ENCODE data around the gene SSB.
"Not testable (repeated sequence)": the region's sequence is repeated elsewhere in the genome, so short reads cannot be mapped to it uniquely, and the experiment has no call there.

Gene SSB

GRCh38 chr2:169845016-169845415 lies 46.3 kb downstream of the SSB start:
- H3K4me3 ChIP-seq (ENCODE audit: low read depth, low read length): no peak overlapping the region
- in situ Hi-C loops (cut with HindIII; ENCODE audit: low sequenced_read_pairs): no loop called here
- no peak for TF ChIP-seq CTCF (IDR thresholded peaks at IDR 0.05; ENCODE audit: low read depth, low read length)
- DNase-seq (ENCODE audit: low read depth, low spot score): no peak

- in situ Hi-C loops (cut with HindIII; ENCODE audit: low sequenced_read_pairs); DNase-seq (ENCODE audit: low read depth, low spot score); H3K4me3 ChIP-seq (ENCODE audit: low read depth, low read length): not testable (repeated sequence)
Measured at GRCh38 chr2:169848959-169849693, 50.5 kb downstream of the SSB start.

GRCh38 chr2:169849710-169850109 lies 51.0 kb downstream of the SSB start:
- in situ Hi-C loops (cut with HindIII; ENCODE audit: low sequenced_read_pairs): no loop called here
- DNase-seq (ENCODE audit: low read depth, low spot score): no peak
- TF ChIP-seq CTCF (IDR thresholded peaks at IDR 0.05; ENCODE audit: low read depth, low read length): no peak
- H3K4me3 ChIP-seq (ENCODE audit: low read depth, low read length): no peak overlapping the region

GRCh38 chr2:169853041-169853668 lies 54.5 kb downstream of the SSB start:
- no peak for TF ChIP-seq CTCF (IDR thresholded peaks at IDR 0.05; ENCODE audit: low read depth, low read length)
- in situ Hi-C loops (cut with HindIII; ENCODE audit: low sequenced_read_pairs): no loop called here
- no peak for DNase-seq (ENCODE audit: low read depth, low spot score)
- no peak overlapping the region for H3K4me3 ChIP-seq (ENCODE audit: low read depth, low read length)

- H3K4me3 ChIP-seq (ENCODE audit: low read depth, low read length); DNase-seq (ENCODE audit: low read depth, low spot score); in situ Hi-C loops (cut with HindIII; ENCODE audit: low sequenced_read_pairs): not testable (repeated sequence)
Measured at GRCh38 chr2:169855281-169856258, 56.9 kb downstream of the SSB start.

GRCh38 chr2:169859423-169859822 lies 60.8 kb downstream of the SSB start:
- in situ Hi-C loops (cut with HindIII; ENCODE audit: low sequenced_read_pairs): no loop called here
- no peak overlapping the region for H3K4me3 ChIP-seq (ENCODE audit: low read depth, low read length)
- no peak for TF ChIP-seq CTCF (IDR thresholded peaks at IDR 0.05; ENCODE audit: low read depth, low read length)
- no peak for DNase-seq (ENCODE audit: low read depth, low spot score)

- no peak overlapping the region for H3K4me3 ChIP-seq (ENCODE audit: low read depth, low read length)
- in situ Hi-C loops (cut with HindIII; ENCODE audit: low sequenced_read_pairs): no loop called here
- no peak for DNase-seq (ENCODE audit: low read depth, low spot score)
- no peak for TF ChIP-seq CTCF (IDR thresholded peaks at IDR 0.05; ENCODE audit: low read depth, low read length)
Measured at GRCh38 chr2:169860149-169860548, 61.5 kb downstream of the SSB start.

Measured in astrocyte of the spinal cord (primary cell).